Left hindlimb (tissue), 1 donor: ENCODE results near the gene TREM1.

ENCODE experiments used
- DNase-seq: peaks from one replicate; pipeline ENCODE4 v3.0.0-alpha.2; 2018

TREM1 gene

DNA sequence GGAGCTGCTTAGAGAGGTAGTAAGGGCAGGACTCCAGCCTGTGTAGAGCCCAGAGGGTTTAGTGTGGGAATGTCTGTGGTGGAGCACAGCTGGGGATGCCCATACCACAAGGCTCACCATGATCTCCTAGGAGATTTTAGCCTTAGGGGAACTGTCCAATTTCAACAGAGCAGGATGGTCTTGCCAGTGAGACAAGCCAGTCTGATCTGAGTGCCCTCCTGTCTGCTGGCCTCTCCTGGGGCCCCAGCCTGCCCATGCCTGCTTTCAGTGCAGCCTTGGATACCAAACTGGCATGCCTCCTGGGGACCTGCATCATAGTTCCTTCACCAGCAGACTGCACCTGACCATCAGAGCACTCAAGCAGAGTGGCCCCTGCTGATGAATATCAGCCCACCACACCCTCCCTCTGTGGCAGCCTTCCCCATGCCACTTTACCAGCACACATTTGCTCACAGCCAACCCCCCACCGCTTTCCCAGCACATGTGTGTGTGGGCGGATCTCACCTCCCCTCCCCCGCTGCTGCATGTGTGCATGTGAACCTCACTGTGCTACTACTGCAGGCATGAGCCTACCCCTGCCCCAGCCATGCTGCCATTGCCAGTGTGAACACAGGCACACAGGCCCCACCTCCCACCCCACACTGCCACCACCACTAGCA lies 7.9 kb upstream of the TREM1 start:
- DNase-seq: no peak

DNA sequence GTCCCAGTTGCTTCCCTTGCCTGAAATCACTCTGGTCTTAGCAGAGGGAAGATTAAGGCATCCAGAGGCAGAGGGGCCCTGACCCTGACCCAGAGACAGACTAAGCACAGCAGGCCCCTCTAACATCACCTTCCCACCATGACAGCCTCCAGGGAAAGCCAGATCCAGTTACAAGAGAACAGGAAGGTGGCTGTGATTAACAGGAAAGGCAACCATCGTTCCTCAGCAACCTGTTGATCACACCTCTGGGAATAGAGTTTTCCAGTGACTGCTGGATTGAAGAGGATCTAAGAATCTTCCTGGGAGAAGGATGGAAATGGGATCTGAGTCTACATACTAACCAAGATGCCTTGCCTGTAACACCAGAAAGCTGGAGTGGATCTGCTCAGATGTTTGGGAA lies 5.2 kb upstream of the TREM1 start:
- DNase-seq: no peak

- DNase-seq: no peak
These were observed 3.3 kb upstream of the TREM1 start for GRCh38 chr6:41289815-41290214.

- no peak for DNase-seq
These were observed 2.3 kb upstream of the TREM1 start for GRCh38 chr6:41288754-41289129.

- DNase-seq: no peak
These were observed 1.7 kb upstream of the TREM1 start for GRCh38 chr6:41288030-41288753.

DNA sequence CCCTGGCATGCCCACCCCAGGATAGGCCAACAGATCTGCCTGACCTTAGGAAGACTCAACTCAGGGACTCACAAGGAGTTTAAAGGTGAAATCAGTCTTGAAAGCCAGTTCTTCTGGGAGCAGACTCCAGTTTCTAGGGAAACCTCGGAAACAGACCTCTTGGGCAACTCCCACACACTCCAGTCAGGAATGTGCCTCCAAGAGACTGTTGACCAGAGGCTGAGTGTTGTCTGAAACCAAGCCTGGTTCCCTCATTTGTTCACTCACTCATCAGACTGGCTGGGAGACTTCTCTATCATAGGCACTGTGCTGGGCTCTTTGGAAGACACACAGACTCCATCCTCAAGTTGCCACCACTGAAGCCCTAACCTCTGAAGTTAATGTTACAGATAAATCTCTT lies 1.8 kb downstream of the TREM1 start:
- DNase-seq: no peak

GRCh38 chr6:41283600-41283999 lies 2.9 kb downstream of the TREM1 start:
- no peak for DNase-seq

GRCh38 chr6:41280381-41281057 lies 6.0 kb downstream of the TREM1 start:
- DNase-seq: no peak

- no peak for DNase-seq
These were observed 7.6 kb downstream of the TREM1 start for GRCh38 chr6:41278699-41279405.

DNA sequence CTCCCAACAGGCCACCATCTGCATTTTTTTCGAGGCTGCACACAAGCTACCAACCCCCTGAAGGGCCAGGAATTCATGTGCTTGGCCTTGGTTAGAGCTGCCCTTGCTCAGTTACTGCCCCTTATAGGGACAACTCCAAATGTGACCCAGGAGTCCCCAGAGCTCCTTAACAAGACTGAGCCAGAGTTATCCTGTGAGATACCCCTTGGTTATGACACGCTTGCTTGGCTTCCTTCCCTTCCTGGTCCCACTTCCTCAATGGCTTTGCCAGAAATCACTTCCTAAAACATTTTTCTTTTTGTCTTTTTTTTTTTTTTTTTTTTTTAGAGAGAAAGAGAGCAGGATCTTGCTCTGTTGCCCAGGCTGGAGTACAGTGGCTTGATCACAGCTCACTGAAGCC lies 8.9 kb downstream of the TREM1 start:
- DNase-seq: no peak

GRCh38 chr6:41275489-41275888 lies 11.0 kb downstream of the TREM1 start:
- DNase-seq: no peak

DNA sequence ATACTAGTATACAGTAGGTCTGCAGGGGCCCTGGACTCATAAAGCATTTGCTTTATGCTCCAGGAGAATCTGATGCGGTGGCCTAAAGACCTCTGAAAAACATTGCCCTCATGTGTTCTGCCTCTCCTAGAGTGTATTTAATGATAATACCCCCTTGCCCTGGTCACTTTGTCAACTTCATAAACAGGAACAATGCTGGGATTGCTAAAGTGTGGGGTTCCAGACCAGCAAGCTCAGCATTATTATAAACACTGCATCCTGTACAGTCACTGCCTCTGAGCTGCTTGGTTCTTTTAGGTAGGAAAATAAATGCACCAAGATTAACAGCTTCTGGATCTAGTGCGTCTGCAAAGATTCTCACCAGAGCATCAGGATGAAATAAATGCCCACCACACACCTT lies 12.2 kb downstream of the TREM1 start:
- DNase-seq: no peak

DNA sequence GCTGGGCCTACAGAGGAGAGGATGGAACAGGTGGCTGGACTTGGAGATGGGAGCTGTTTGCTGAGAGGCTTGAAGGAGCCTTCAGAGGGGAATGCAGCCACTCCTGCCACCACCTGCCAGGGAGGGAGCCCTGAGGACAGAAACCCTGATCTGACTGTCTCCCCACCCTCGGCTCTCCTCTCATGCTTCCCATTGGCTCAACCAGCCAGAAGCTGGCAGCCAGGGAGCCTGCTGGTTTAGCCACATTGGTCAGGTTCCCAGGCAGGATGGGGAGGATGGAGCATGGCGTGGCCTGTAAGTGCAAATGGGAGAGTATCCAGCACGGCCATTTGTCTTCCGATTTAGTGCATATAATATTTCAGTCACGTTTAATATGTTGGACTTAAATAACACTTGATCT lies 12.8 kb downstream of the TREM1 start:
- no peak for DNase-seq

DNA sequence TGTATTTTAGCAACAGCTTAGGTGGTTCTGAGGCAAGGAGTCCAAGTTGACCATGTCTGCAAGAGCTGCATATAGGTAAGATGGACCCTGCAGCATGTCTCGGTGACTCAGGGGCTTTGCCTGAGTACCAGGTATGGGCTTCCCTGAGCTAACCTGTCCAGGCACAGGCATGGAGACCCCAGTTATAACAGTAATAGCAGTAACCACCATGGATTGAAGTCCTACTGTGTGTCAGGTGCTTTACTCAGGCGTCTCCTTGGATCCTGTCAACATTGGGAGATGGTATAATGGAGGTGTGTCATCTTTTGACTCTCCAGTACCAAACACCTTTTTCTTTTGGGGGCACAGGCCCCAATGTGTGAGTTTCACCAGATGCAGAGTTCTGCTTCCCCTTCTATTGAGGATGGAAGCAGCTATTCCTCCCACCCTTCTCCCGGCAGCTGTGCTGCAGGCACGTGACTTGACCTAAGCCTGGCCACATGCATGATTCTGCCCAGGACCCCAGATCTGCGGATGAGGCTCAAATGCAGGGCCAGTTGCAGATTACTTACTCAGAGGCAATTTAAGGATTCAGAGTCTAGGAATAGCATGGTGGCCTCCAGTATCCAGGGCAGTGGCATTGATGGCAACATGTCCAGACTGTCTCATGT lies 13.8 kb downstream of the TREM1 start:
- DNase-seq: no peak

- no peak for DNase-seq
These were observed 14.5 kb downstream of the TREM1 start for GRCh38 chr6:41271901-41272395.

DNA sequence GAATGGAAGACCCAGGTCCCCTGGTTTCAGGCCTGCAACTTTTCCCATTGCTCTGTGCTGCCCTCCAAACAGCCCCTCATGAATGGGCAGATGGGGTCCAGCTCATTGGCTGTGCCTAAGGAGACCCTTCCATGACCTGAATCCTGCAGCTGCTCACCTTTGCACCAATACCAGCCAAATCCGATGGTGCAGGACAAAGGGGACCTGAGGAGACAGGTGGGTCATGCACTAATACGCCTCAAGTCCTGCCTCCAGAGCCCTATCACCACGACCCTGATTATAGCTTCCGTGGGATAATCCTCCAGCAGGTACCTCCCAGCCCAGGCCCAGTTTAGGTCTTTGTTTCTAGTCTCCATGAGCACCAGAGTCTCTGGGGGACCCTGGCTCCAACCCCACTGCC lies 16.8 kb downstream of the TREM1 start:
- DNase-seq: no peak

DNA sequence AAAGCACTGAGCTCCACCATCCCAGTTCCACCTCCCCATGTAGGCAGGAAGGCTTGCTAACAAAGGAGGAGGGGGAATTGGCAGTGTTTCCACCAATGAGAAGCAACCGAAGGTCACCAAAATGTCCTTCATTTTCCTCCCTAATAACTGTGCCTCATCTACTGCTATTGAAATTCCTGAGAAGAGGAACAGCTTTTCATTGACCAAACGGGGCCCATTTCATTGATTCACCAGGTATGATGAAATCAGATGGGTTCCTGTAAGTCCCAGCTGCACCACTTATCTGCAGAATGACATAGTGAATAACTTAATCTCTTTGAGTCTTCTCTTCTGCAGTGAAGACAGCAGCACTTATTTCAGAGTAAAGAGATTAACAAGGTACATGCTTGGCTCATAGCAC lies 17.3 kb downstream of the TREM1 start:
- DNase-seq: no peak

GRCh38 chr6:41268478-41268877 lies 18.0 kb downstream of the TREM1 start:
- DNase-seq: no peak

DNA sequence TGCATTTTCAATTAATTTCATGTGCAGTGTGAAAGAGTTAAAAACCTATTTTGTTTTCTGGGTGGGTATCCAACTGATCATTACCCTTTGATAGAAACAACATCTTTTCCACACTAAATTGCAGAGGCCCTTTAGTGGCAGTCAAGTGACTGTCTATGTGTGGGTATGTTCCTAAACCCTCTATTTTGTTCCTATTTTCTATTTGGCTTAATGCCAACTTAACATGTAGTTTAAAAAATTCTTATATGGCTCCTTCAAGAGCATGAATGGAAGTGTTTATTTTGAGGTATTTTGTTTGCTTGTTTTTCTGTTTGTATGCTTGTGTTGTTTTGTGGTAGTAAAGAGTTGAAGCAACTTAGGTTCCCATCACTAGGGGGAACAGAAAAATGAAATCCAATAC lies 19.9 kb downstream of the TREM1 start:
- DNase-seq: no peak

- DNase-seq: no peak
These were observed 23.2 kb downstream of the TREM1 start for GRCh38 chr6:41263267-41263666.

GRCh38 chr6:41262401-41262800 lies 24.1 kb downstream of the TREM1 start:
- no peak for DNase-seq

DNA sequence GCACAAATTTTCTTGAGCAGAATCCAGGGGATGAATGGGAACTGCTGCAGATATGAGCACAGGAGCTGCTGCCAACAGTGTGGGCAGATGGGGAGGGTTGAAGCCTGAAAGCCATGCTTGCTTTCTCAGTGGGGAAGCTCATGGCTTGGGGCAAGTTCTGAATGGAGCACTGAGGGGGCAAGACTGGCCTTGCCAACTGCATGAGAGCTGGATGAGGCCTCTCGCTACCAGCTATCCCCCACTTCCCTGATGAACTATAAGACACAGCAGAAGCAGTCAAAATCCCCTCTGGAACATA lies 28.3 kb downstream of the TREM1 start:
- no peak for DNase-seq
